Natural killer cell (primary cell): ENCODE data around the gene CARMIL1. TPM values are rescaled to one million over a fixed set of nuclear protein-coding genes. Genes with fewer than 3 reads are reported as not detected.
A peak's percentile ranks its signal among the peaks of the same experiment; 100 is the strongest.

Experiments
- ATAC-seq, 3 donors: fragments of 150-1000 bp in 2 of 3; fragments of 200-7000 bp in 1 of 3; cut with Tn5 transposase; 1 replicate in 1 of 3; 2 replicates in 2 of 3; pipeline ENCODE4 v1.10.0; 2021; ENCODE audit warnings: mild to moderate bottlenecking in 2 of 3, moderate library complexity in 2 of 3
- DNase-seq, 2 donors: peaks; one replicate each; pipeline versions ENCODE4 v3.0.0 to v3.0.0-alpha.2; 2013 to 2021; ENCODE audit warnings: mixed read lengths in 1 of 2
- H3K27ac ChIP-seq: one replicate; pipeline ENCODE4 v1.5.1; 2013; ENCODE audit warnings: mild to moderate bottlenecking, low read length
- H3K27me3 ChIP-seq: one replicate; pipeline ENCODE4 v1.6.1; 2013; ENCODE audit warnings: low read length; ENCODE audit not compliant: control insufficient read depth, insufficient read depth
- H3K36me3 ChIP-seq: one replicate; pipeline ENCODE4 v1.6.1; 2013; ENCODE audit warnings: low read length; ENCODE audit not compliant: control insufficient read depth, insufficient read depth
- H3K4me1 ChIP-seq: one replicate; pipeline ENCODE4 v1.6.1; 2013; ENCODE audit warnings: low read length; ENCODE audit not compliant: control insufficient read depth, insufficient read depth
- H3K4me3 ChIP-seq: one replicate; pipeline ENCODE4 v1.5.1; 2013; ENCODE audit warnings: low read length
- H3K9me3 ChIP-seq: one replicate; pipeline ENCODE4 v1.6.1; 2013; ENCODE audit warnings: low read length; ENCODE audit not compliant: control insufficient read depth, insufficient read depth
- H3K27ac Mint-ChIP-seq, 2 donors: one replicate each; pipeline ENCODE4 v1.8.0; 2022; ENCODE audit warnings: mild to moderate bottlenecking in 2 of 2, mixed read lengths in 2 of 2, moderate library complexity in 1 of 2
- H3K27me3 Mint-ChIP-seq, 2 donors: one replicate each; pipeline ENCODE4 v1.8.0; 2022; ENCODE audit warnings: low read depth in 2 of 2, mixed read lengths in 2 of 2
- H3K36me3 Mint-ChIP-seq: one replicate; pipeline ENCODE4 v1.8.0; 2022; ENCODE audit warnings: mixed read lengths
- H3K4me1 Mint-ChIP-seq, 2 donors: one replicate each; pipeline ENCODE4 v1.8.0; 2022; ENCODE audit warnings: mixed read lengths in 2 of 2
- H3K4me3 Mint-ChIP-seq: one replicate; pipeline ENCODE4 v1.8.0; 2022; ENCODE audit warnings: mild to moderate bottlenecking, moderate library complexity, mixed read lengths
- H3K9me3 Mint-ChIP-seq, 2 donors: one replicate each; pipeline ENCODE4 v1.8.0; 2022; ENCODE audit warnings: mixed read lengths in 2 of 2
- WGBS: methylation state at CpG from one replicate; pipeline ENCODE4 v1.1.7; 2013; ENCODE audit warnings: missing lambda C conversion rate; ENCODE audit not compliant: insufficient coverage; 5-methylcytosine and 5-hydroxymethylcytosine counted together
- intact Hi-C: fragments of 100-400 bp; cut with micrococcal nuclease; formaldehyde crosslinking; loops from one replicate; pipeline ENCODE4 v1.14.2; 2022
- total RNA-seq, 4 donors: library from RNA; stranded (reverse); fragments of 120-200 nt in 1 of 4; gene quantifications; one replicate each; pipeline versions ENCODE4 v1.2.3 to v1.2.4, GENCODE V29; 2013 to 2022
- TF ChIP-seq, protein P1 (sequence below): fragments of 200-600 bp; IDR thresholded peaks from one replicate; pipeline ENCODE4 v1.8.0; 2022; ENCODE audit warnings: antibody characterized with exemption

Gene CARMIL1
- total RNA-seq, 3 donors from 2014 or later (not counting 1 experiment from before 2014, with no cell fraction given), result 0.25 to 1.1 (median 0.35) TPM

DNA sequence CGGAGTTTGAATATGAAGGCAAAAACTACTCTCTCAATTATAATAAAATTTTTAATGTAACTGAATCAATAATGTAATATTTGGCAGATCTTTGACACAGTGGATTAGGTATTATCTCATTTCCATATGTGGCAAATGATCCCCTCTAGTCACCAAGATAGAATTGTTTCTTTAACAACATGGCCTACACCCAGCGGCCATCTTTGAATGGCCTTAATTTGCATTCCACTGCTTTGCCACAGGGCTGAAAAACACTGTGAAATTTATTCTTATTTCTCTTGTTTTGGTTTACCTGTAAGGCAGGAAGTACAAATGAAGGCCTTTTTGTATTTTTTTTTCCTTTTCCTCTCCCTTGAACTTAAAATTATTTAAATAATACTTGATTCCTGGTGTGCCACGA is 210.2 kb downstream of the CARMIL1 start:
- ATAC-seq (no peak), DNase-seq (no peak)
- peaks cover 5% of the 10 kb centered on the region for H3K4me1 ChIP-seq
- Mint-ChIP-seq H3K27me3 (peaks cover 0 to 8% of the 10 kb centered on the region in 2 donors), H3K4me3 (no peak overlapping the region), H3K36me3 (no peaks in the 10 kb centered on the region), H3K27ac (no peak overlapping the region), H3K4me1 (no peaks in the 10 kb centered on the region), H3K9me3 (no peaks in the 10 kb centered on the region)
- H3K27ac ChIP-seq, result no peak overlapping the region
- no peaks in the 10 kb centered on the region for H3K36me3 ChIP-seq
- no peak overlapping the region for H3K4me3 ChIP-seq
- intact Hi-C loops, result no loop called here
- no peaks in the 10 kb centered on the region for H3K9me3 ChIP-seq
- H3K27me3 ChIP-seq, result no peaks in the 10 kb centered on the region
- WGBS, result 70% methylated on average over 2 of the region's 3 CpGs
- TF ChIP-seq, protein P1, sequence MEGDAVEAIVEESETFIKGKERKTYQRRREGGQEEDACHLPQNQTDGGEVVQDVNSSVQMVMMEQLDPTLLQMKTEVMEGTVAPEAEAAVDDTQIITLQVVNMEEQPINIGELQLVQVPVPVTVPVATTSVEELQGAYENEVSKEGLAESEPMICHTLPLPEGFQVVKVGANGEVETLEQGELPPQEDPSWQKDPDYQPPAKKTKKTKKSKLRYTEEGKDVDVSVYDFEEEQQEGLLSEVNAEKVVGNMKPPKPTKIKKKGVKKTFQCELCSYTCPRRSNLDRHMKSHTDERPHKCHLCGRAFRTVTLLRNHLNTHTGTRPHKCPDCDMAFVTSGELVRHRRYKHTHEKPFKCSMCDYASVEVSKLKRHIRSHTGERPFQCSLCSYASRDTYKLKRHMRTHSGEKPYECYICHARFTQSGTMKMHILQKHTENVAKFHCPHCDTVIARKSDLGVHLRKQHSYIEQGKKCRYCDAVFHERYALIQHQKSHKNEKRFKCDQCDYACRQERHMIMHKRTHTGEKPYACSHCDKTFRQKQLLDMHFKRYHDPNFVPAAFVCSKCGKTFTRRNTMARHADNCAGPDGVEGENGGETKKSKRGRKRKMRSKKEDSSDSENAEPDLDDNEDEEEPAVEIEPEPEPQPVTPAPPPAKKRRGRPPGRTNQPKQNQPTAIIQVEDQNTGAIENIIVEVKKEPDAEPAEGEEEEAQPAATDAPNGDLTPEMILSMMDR, result no peak

DNA sequence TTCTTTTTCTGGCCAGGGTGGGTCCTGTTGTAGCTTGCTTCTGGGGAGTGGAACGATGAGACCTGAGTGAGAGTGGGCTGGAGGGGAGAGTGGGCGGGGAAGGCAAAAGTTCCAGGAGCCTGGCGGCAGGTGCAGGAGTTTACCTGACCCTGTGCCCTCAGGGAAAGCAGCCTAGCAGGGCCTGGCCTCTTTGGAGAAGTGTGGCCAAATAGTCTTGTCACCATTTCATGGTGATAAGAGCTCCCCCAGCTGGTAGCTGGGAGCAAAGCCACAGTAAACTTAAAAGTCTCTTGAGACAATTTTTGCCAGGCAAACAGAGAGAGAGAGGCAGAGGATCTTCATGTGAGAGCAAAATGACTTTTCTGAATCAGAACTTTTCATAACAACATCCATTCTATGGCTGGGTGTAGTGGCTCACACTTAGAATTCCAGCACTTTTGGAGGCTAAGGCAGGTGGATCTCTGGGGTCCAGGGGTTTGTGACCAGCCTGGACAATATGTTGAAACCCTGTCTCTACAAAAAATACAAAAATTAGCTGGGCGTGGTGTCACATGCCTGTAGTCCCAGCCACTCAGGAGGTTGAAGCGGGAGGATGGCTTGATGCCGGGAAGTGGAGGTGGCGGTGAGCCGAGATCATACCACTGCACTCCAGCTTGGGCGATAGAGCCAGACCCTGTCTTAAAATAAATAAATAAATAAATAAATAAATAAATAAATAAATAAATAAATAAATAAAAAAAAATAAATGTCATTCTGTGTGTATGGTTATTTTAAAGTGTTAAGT is 211.0 kb downstream of the CARMIL1 start:
- H3K27me3 Mint-ChIP-seq, result peaks cover 0 to 8% of the 10 kb centered on the region in 2 donors
- DNase-seq, result peak; percentile 38 to 84
- H3K4me3 Mint-ChIP-seq, result no peak overlapping the region
- Histone ChIP-seq H3K36me3 (no peaks in the 10 kb centered on the region), H3K4me1 (peaks cover 5% of the 10 kb centered on the region), H3K27me3 (no peaks in the 10 kb centered on the region), H3K9me3 (no peaks in the 10 kb centered on the region), H3K27ac (no peak overlapping the region), H3K4me3 (no peak overlapping the region)
- WGBS, result 54% methylated on average over 5 of the region's 9 CpGs
- peak; percentile 68 to 86 (median 70) for ATAC-seq
- no peak overlapping the region for H3K27ac Mint-ChIP-seq
- H3K4me1 Mint-ChIP-seq, result no peaks in the 10 kb centered on the region
- H3K9me3 Mint-ChIP-seq, result no peaks in the 10 kb centered on the region
- no peaks in the 10 kb centered on the region for H3K36me3 Mint-ChIP-seq
- intact Hi-C loops, result loop anchor here (1.0 kb wide), 2 partner anchors 225 to 267 kb away; no protein-coding TSS in a partner anchor
- TF ChIP-seq, protein P1, result peak; percentile 75

DNA sequence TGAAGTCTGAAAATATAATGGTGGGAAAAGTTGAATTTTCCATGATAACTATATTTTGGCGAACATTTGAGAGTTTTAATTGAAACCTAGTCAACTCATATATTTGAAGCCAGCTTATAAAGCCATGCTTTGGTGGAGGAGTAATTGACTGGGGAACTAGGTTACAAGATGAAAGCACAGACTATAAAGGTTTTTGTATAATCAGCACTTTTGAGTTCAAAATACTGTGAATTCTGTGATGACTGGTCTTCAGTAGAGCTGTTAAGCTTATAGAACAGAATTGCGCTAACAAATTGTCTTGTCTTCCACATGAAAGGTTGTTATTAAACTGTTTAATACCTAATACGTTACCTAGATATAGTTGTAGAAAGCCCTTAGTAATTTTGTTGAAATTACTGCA is 213.8 kb downstream of the CARMIL1 start:
- intact Hi-C loops, result no loop called here
- H3K4me1 Mint-ChIP-seq, result no peaks in the 10 kb centered on the region
- H3K36me3 Mint-ChIP-seq, result no peaks in the 10 kb centered on the region
- Histone ChIP-seq H3K4me3 (no peak overlapping the region), H3K36me3 (no peaks in the 10 kb centered on the region), H3K9me3 (no peaks in the 10 kb centered on the region), H3K27me3 (no peaks in the 10 kb centered on the region), H3K27ac (no peak overlapping the region), H3K4me1 (peaks cover 5% of the 10 kb centered on the region)
- ATAC-seq (no peak), DNase-seq (no peak)
- H3K4me3 Mint-ChIP-seq, result no peak overlapping the region
- H3K27me3 Mint-ChIP-seq, result peaks cover 0 to 8% of the 10 kb centered on the region in 2 donors
- TF ChIP-seq, protein P1, result no peak
- no peaks in the 10 kb centered on the region for H3K9me3 Mint-ChIP-seq
- H3K27ac Mint-ChIP-seq, result no peak overlapping the region
- WGBS, result 90% methylated on average over 2 of the region's 3 CpGs

DNA sequence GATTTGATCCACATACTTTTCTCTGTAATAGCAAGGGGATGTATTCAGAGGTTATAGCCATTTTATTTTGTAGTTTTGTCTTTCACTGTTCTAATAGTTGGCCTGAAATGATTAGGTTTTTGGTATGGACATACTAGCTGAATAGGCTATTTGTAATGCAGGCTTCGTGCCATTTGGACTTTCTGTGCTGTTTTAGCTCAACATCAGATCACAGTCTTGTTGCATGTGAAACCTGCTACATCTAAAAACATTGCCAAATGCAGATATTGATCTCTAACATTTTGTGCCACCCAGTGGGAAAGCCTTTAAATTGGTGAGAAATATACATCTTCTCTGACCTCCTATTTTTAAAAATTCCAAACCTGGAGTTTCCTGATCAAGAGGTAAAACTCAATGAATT is 215.3 kb downstream of the CARMIL1 start:
- 88% methylated on average over 1 of the region's 1 CpG for WGBS
- DNase-seq (no peak), ATAC-seq (no peak)
- TF ChIP-seq, protein P1, result no peak
- no peak overlapping the region for H3K4me3 ChIP-seq
- Mint-ChIP-seq H3K4me1 (no peaks in the 10 kb centered on the region), H3K9me3 (no peaks in the 10 kb centered on the region), H3K27me3 (peaks cover 0 to 8% of the 10 kb centered on the region in 2 donors), H3K4me3 (no peak overlapping the region), H3K27ac (no peak overlapping the region), H3K36me3 (no peaks in the 10 kb centered on the region)
- H3K36me3 ChIP-seq, result no peaks in the 10 kb centered on the region
- no peaks in the 10 kb centered on the region for H3K27me3 ChIP-seq
- intact Hi-C loops, result no loop called here
- no peak overlapping the region for H3K27ac ChIP-seq
- peaks cover 5% of the 10 kb centered on the region for H3K4me1 ChIP-seq
- no peaks in the 10 kb centered on the region for H3K9me3 ChIP-seq
